Liver (tissue), 9 donors: ENCODE measurements around the gene KLF13. TPM values are rescaled to one million over a fixed set of nuclear protein-coding genes. Genes with fewer than 3 reads are reported as not detected.

Experiments used
- DNase-seq: peaks from one replicate; pipeline ENCODE4 v3.0.0-alpha.2; 2017; ENCODE audit warnings: low spot score
- H3K27ac ChIP-seq, 2 donors: one replicate each; pipeline ENCODE4 v1.7.0; 2013; ENCODE audit warnings: inconsistent platforms in 2 of 2, low read length in 2 of 2, control low read depth in 1 of 2, low read depth in 1 of 2, mild to moderate bottlenecking in 1 of 2
- H3K27me3 ChIP-seq, 4 donors: one replicate each; pipeline versions ENCODE4 v1.6.1 to v1.7.0; 2013; ENCODE audit warnings: low read length in 3 of 4, inconsistent platforms in 1 of 4, mild to moderate bottlenecking in 1 of 4, moderate library complexity in 1 of 4; ENCODE audit not compliant: control insufficient read depth in 4 of 4, insufficient read depth in 4 of 4
- H3K36me3 ChIP-seq, 4 donors: one replicate each; pipeline versions ENCODE4 v1.6.1 to v1.7.0; 2013; ENCODE audit warnings: low read length in 3 of 4, mild to moderate bottlenecking in 3 of 4, low read depth in 1 of 4, moderate library complexity in 1 of 4; ENCODE audit not compliant: control insufficient read depth in 4 of 4, insufficient read depth in 3 of 4
- H3K4me1 ChIP-seq, 4 donors: one replicate each; pipeline versions ENCODE4 v1.6.1 to v1.7.0; 2013; ENCODE audit warnings: low read length in 3 of 4, mild to moderate bottlenecking in 3 of 4, moderate library complexity in 1 of 4; ENCODE audit not compliant: control insufficient read depth in 4 of 4, insufficient read depth in 4 of 4
- H3K4me3 ChIP-seq, 3 donors: one replicate each; pipeline versions ENCODE4 v1.6.1 to v1.7.0; 2013; ENCODE audit warnings: low read length in 3 of 3, control low read depth in 1 of 3, low read depth in 1 of 3, mild to moderate bottlenecking in 1 of 3
- H3K9ac ChIP-seq, 2 donors: one replicate each; pipeline ENCODE4 v1.7.0; 2013; ENCODE audit warnings: low read length in 2 of 2, mild to moderate bottlenecking in 2 of 2, moderate library complexity in 2 of 2, control low read depth in 1 of 2, low read depth in 1 of 2
- H3K9me3 ChIP-seq, 4 donors: one replicate each; pipeline versions ENCODE4 v1.6.1 to v1.7.0; 2013; ENCODE audit warnings: low read length in 3 of 4; ENCODE audit not compliant: control insufficient read depth in 4 of 4
- ATF3 ChIP-seq: IDR thresholded peaks from 2 replicates; pipeline ENCODE4 v1.6.1; 2016; ENCODE audit warnings: antibody characterized with exemption
- CTCF ChIP-seq: fragments of 150-350 bp; IDR thresholded peaks from 2 replicates; pipeline ENCODE4 v1.5.1; 2017; ENCODE audit warnings: improper control_type of control experiment, low read depth, low read length; ENCODE audit not compliant: missing input control
- EGR1 ChIP-seq, 2 donors: IDR thresholded peaks; 2 replicates each; pipeline ENCODE4 v1.6.1; 2016 to 2018; ENCODE audit warnings: antibody characterized with exemption in 2 of 2, low read depth in 2 of 2
- FOXA2 ChIP-seq: IDR thresholded peaks from 2 replicates; pipeline ENCODE4 v1.6.1; 2016; ENCODE audit warnings: antibody characterized with exemption
- GABPA ChIP-seq, 2 donors: IDR thresholded peaks in 1 of 2; conservative IDR thresholded peaks in 1 of 2; 2 replicates each; pipeline ENCODE4 v1.6.1; 2016; ENCODE audit warnings: antibody characterized with exemption in 2 of 2, mild to moderate bottlenecking in 1 of 2, moderate library complexity in 1 of 2
- HNF4A ChIP-seq, 2 donors: conservative IDR thresholded peaks; 2 replicates each; pipeline ENCODE4 v1.6.1; 2016; ENCODE audit warnings: antibody characterized with exemption in 2 of 2, mild to moderate bottlenecking in 2 of 2
- HNF4G ChIP-seq: IDR thresholded peaks from 2 replicates; pipeline ENCODE4 v1.6.1; 2016; ENCODE audit warnings: antibody characterized with exemption
- JUND ChIP-seq, 2 donors: IDR thresholded peaks; 2 replicates each; pipeline ENCODE4 v1.6.1; 2016; ENCODE audit warnings: antibody characterized with exemption in 2 of 2
- MAX ChIP-seq: IDR thresholded peaks from 2 replicates; pipeline ENCODE4 v1.6.1; 2016; ENCODE audit warnings: antibody characterized with exemption
- NR2F2 ChIP-seq: IDR thresholded peaks from 2 replicates; pipeline ENCODE4 v1.6.1; 2016; ENCODE audit warnings: antibody characterized with exemption
- RAD21 ChIP-seq, 2 donors: IDR thresholded peaks; 2 replicates each; pipeline ENCODE4 v1.6.1; 2016; ENCODE audit warnings: antibody characterized with exemption in 2 of 2, mild to moderate bottlenecking in 2 of 2
- REST ChIP-seq: IDR thresholded peaks from 2 replicates; pipeline ENCODE4 v1.6.1; 2016; ENCODE audit warnings: antibody characterized with exemption, mild to moderate bottlenecking
- SP1 ChIP-seq: IDR thresholded peaks from 2 replicates; pipeline ENCODE4 v1.6.1; 2018; ENCODE audit warnings: antibody characterized with exemption, mild to moderate bottlenecking
- TAF1 ChIP-seq: conservative IDR thresholded peaks from 2 replicates; pipeline ENCODE4 v1.6.1; 2016; ENCODE audit warnings: antibody characterized with exemption, mild to moderate bottlenecking
- YY1 ChIP-seq: IDR thresholded peaks from 2 replicates; pipeline ENCODE4 v1.6.1; 2016; ENCODE audit warnings: antibody characterized with exemption, mild to moderate bottlenecking
- ZBTB33 ChIP-seq: IDR thresholded peaks from 2 replicates; pipeline ENCODE4 v1.6.1; 2016; ENCODE audit warnings: antibody characterized with exemption
- WGBS: extraction: QIAGEN DNeasy Blood & Tissue Kit; methylation state at CpG from one replicate; pipeline ENCODE4 v1.1.7; 2013; 5-methylcytosine and 5-hydroxymethylcytosine counted together
- polyA plus RNA-seq, 2 donors: library from polyadenylated mRNA; stranded (reverse) in 1 of 2; unstranded in 1 of 2; fragments of 200-250 nt in 1 of 2; fragments of >200 nt in 1 of 2; fragmentation: Nextera tagmentation in 1 of 2; extraction: Ambion mirVana in 1 of 2; gene quantifications; one replicate each; pipeline versions ENCODE4 v1.2.1 to v1.2.3, GENCODE V29; 2013 to 2015
- total RNA-seq, 2 donors: library from RNA; depleted of rRNA; stranded (reverse); fragments of >200 nt; gene quantifications; one replicate each; pipeline ENCODE4 v1.2.3, GENCODE V29; 2014
- donor health status: healthy.
- donor health status: healthy.
- donor health status: healthy.
- donor health status: healthy.
- donor health status: healthy.

The KLF13 gene
- total and polyA plus RNA-seq, 4 donors, result 17.4 to 77.1 (median 57.5) TPM

- Histone ChIP-seq H3K36me3 (no peaks in the 10 kb centered on the region), H3K4me1 (peaks cover 1 to 16% (median 9%) of the 10 kb centered on the region in 4 donors), H3K4me3 (no peak overlapping the region), H3K27me3 (no peaks in the 10 kb centered on the region), H3K9ac (no peak overlapping the region), H3K27ac (no peak overlapping the region), H3K9me3 (no peaks in the 10 kb centered on the region)
- no peak for TF ChIP-seq SP1
- no peak for TF ChIP-seq ZBTB33
- TF ChIP-seq YY1, result no peak
- TF ChIP-seq TAF1, result no peak
- no peak for TF ChIP-seq HNF4A (conservative IDR thresholded peaks at IDR 0.05)
- TF ChIP-seq REST, result no peak
- TF ChIP-seq HNF4G, result no peak
- no peak for TF ChIP-seq CTCF
- TF ChIP-seq RAD21 (IDR thresholded peaks at IDR 0.05), result no peak
- TF ChIP-seq ATF3, result no peak
- no peak for TF ChIP-seq GABPA (IDR thresholded peaks at IDR 0.05 in 1 of 2, conservative IDR thresholded peaks at IDR 0.05 in 1 of 2)
- TF ChIP-seq JUND (IDR thresholded peaks at IDR 0.05), result no peak
- TF ChIP-seq FOXA2, result no peak
- TF ChIP-seq NR2F2, result no peak
- DNase-seq, result peak; percentile 21
- 96% methylated on average over 4 of the region's 4 CpGs for WGBS
Observed at GRCh38 chr15:31389576-31389975, 62.9 kb downstream of the KLF13 start.

- Histone ChIP-seq H3K36me3 (no peaks in the 10 kb centered on the region), H3K27ac (no peak overlapping the region), H3K9ac (no peak overlapping the region), H3K4me1 (peaks cover 1 to 16% (median 9%) of the 10 kb centered on the region in 4 donors), H3K4me3 (no peak overlapping the region), H3K27me3 (no peaks in the 10 kb centered on the region), H3K9me3 (no peaks in the 10 kb centered on the region)
- TF ChIP-seq NR2F2 (no peak), MAX (no peak), HNF4A (conservative IDR thresholded peaks at IDR 0.05) (no peak), RAD21 (IDR thresholded peaks at IDR 0.05) (peak in 1 of 2 donors; percentile 22), ATF3 (no peak), SP1 (no peak), EGR1 (IDR thresholded peaks at IDR 0.05; ENCODE audit: low read depth in 2 of 2) (no peak)
- 95% methylated on average over 3 of the region's 3 CpGs for WGBS
- DNase-seq, result no peak
Observed at GRCh38 chr15:31390029-31390428, 63.4 kb downstream of the KLF13 start.
